K562 (cell line): Measurements from ENCODE around the gene MADD. TPM values are rescaled to one million over a fixed set of nuclear protein-coding genes. Genes with fewer than 3 reads are reported as not detected.

Source experiments
- ATAC-seq: fragments of 200-7000 bp; cut with Tn5 transposase; 3 replicates; pipeline ENCODE4 v1.9.1; 2020; ENCODE audit warnings: moderate library complexity
- BruUV-seq: library from RNA; stranded (reverse); fragments of 400-500 nt; replicated peaks from 2 replicates; lab custom pipeline; 2021; lab: Mats Ljungman, UMichigan
- CTCF ChIA-PET: fragments of 300-600 bp; formaldehyde crosslinking; extraction: SDS; loops from one replicate; lab custom pipeline; 2021; ENCODE audit warnings: low intra/inter-chr PET ratio; lab: Yijun Ruan, JAX
- POLR2A ChIA-PET: fragments of 300-600, 350-650 bp; sonication (Branson Sonifier 250); formaldehyde crosslinking; extraction: SDS; loops from one replicate; lab custom pipeline; 2021; ENCODE audit warnings: antibody characterized with exemption, inconsistent platforms; lab: Yijun Ruan, JAX
- DNase-seq, 4 experiments: peaks; one replicate each; pipeline versions ENCODE4 v3.0.0 to v3.0.0-alpha.2; 2011 to 2018; ENCODE audit warnings: low spot score in 3 of 4, mixed read lengths in 3 of 4; ENCODE audit errors: extremely low read depth in 1 of 4
- FAIRE-seq: peaks from 2 replicates; lab custom pipeline; 2011; peaks lifted over from hg19 to GRCh38; lab: Jason Lieb, UNC
- H2AFZ ChIP-seq: 2 replicates; pipeline ENCODE4 v1.6.0; 2011; ENCODE audit warnings: low read depth, low read length, control low read depth, inconsistent platforms
- H3K27ac ChIP-seq: fragments of 200-600 bp; 3 replicates; pipeline ENCODE4 v1.8.0; 2011; ENCODE audit warnings: low read depth, mild to moderate bottlenecking, control low read depth, inconsistent platforms, low read length, moderate library complexity, mixed read lengths; ENCODE audit errors: extremely low read depth
- H3K27me3 ChIP-seq, 2 experiments: fragments of 300-600 bp in 1 of 2; 2 replicates in 1 of 2; 3 replicates in 1 of 2; pipeline versions ENCODE4 v1.6.0 to v1.8.0; 2011; ENCODE audit warnings: inconsistent platforms in 2 of 2, low read length in 2 of 2, mild to moderate bottlenecking in 1 of 2, mixed read lengths in 1 of 2, moderate library complexity in 1 of 2; ENCODE audit not compliant: control insufficient read depth in 2 of 2, insufficient read depth in 2 of 2
- H3K36me3 ChIP-seq: fragments of 300-600 bp; 3 replicates; pipeline ENCODE4 v1.8.0; 2011; ENCODE audit warnings: mild to moderate bottlenecking, low read length, inconsistent platforms; ENCODE audit not compliant: control insufficient read depth, insufficient read depth
- H3K4me1 ChIP-seq, 2 experiments: fragments of 200-600 bp in 1 of 2; replicated peaks in 1 of 2; 2 replicates in 1 of 2; 3 replicates in 1 of 2; pipeline versions ENCODE4 v1.5.1 to v1.8.0; 2011; ENCODE audit warnings: inconsistent platforms in 2 of 2, low read length in 2 of 2, mild to moderate bottlenecking in 1 of 2, mixed read lengths in 1 of 2, moderate library complexity in 1 of 2; ENCODE audit not compliant: control insufficient read depth in 2 of 2, insufficient read depth in 2 of 2
- H3K4me2 ChIP-seq: 2 replicates; pipeline ENCODE4 v1.6.1; 2011; ENCODE audit warnings: low read length, control low read depth, inconsistent platforms, mixed read lengths; ENCODE audit not compliant: insufficient read depth
- H3K4me3 ChIP-seq: fragments of 200-600 bp; sonication (generic), shearing (Covaris generic); 2 replicates; pipeline ENCODE4 v1.5.1; 2016; ENCODE audit warnings: control low read depth, inconsistent platforms
- H3K79me2 ChIP-seq: fragments of 200-600 bp; 3 replicates; pipeline ENCODE4 v1.8.0; 2011; ENCODE audit warnings: low read length, inconsistent platforms; ENCODE audit not compliant: control insufficient read depth, insufficient read depth
- H3K9ac ChIP-seq, 2 experiments: 2 replicates each; pipeline versions ENCODE4 v1.6.0 to v1.6.1; 2011; ENCODE audit warnings: low read depth in 2 of 2, low read length in 2 of 2, control low read depth in 1 of 2, inconsistent platforms in 1 of 2, mild to moderate bottlenecking in 1 of 2, mixed read lengths in 1 of 2; ENCODE audit not compliant: insufficient read depth in 1 of 2
- H3K9me1 ChIP-seq: one replicate; pipeline ENCODE4 v1.6.0; 2011; ENCODE audit warnings: inconsistent platforms, mild to moderate bottlenecking, low read length, moderate library complexity; ENCODE audit not compliant: control insufficient read depth, insufficient read depth
- H3K9me3 ChIP-seq: replicated peaks from 2 replicates; pipeline ENCODE4 v1.5.1; 2011; ENCODE audit warnings: low read depth, low read length, inconsistent platforms; ENCODE audit not compliant: control insufficient read depth, insufficient read depth
- H4K20me1 ChIP-seq: replicated peaks from 2 replicates; pipeline ENCODE4 v1.6.1; 2011; ENCODE audit warnings: low read length, inconsistent platforms, mixed read lengths; ENCODE audit not compliant: control insufficient read depth, insufficient read depth
- CCAR2 ChIP-seq: fragments of 200-400 bp; formaldehyde crosslinking; IDR thresholded peaks from 2 replicates; pipeline ENCODE4 v1.6.1; 2017; ENCODE audit warnings: mild to moderate bottlenecking, low read depth, low read length
- HOXB6 ChIP-seq: fragments of 250-450 bp; sonication (Bioruptor Pico); IDR thresholded peaks from 2 replicates; pipeline ENCODE4 v1.5.1; 2022; ENCODE audit warnings: mild to moderate bottlenecking, borderline replicate concordance
- POLR2A ChIP-seq: fragments of 450-650 bp; conservative IDR thresholded peaks from 2 replicates; pipeline ENCODE4 v1.6.1; 2016
- POLR2H ChIP-seq: IDR thresholded peaks from 2 replicates; pipeline ENCODE4 v1.6.1; 2016; ENCODE audit warnings: missing genetic modification characterization, low read depth, mild to moderate bottlenecking, control low read depth, missing compliant biosample characterization, moderate library complexity
- SREBF2 ChIP-seq: sonication (generic); formaldehyde crosslinking; IDR thresholded peaks from 2 replicates; pipeline ENCODE4 v1.4.0; 2020; ENCODE audit warnings: mild to moderate bottlenecking, missing genetic modification reagents
- TGIF2 ChIP-seq: sonication (generic); formaldehyde crosslinking; IDR thresholded peaks from 2 replicates; pipeline ENCODE4 v1.8.1; 2022; ENCODE audit warnings: mild to moderate bottlenecking, missing genetic modification reagents, moderate library complexity
- ZC3H11A ChIP-seq: IDR thresholded peaks from 2 replicates; pipeline ENCODE4 v1.6.1; 2012; ENCODE audit warnings: low read depth, low read length, improper control_type of control experiment
- ZFP36 ChIP-seq: fragments of 150-350 bp; IDR thresholded peaks from 2 replicates; pipeline ENCODE4 v1.6.1; 2018; ENCODE audit warnings: low read length, low read depth; ENCODE audit not compliant: partially characterized antibody
- ZFX ChIP-seq: sonication (generic); formaldehyde crosslinking; IDR thresholded peaks from 2 replicates; pipeline ENCODE4 v1.8.0; 2022; ENCODE audit warnings: mild to moderate bottlenecking, missing genetic modification reagents, moderate library complexity
- ZNF24 ChIP-seq: fragments of 450-650 bp; IDR thresholded peaks from 2 replicates; pipeline ENCODE4 v1.6.1; 2016
- WGBS: fragments of 100-300 bp; shearing (Covaris generic); methylation state at CpG from one replicate; pipeline ENCODE4 v1.1.6; 2016; ENCODE audit warnings: low coverage, mixed read lengths; ENCODE audit not compliant: insufficient coverage; ENCODE audit errors: missing lambda C conversion rate; 5-methylcytosine and 5-hydroxymethylcytosine counted together
- in situ Hi-C: fragments of 300-500 bp; cut with MboI; formaldehyde crosslinking; loops from 4 replicates; pipeline ENCODE4 v1.15.0; 2018; ENCODE audit warnings: inconsistent platforms, mixed read lengths
- intact Hi-C: fragments of 100-400 bp; cut with micrococcal nuclease; formaldehyde crosslinking; loops from 2 replicates; pipeline ENCODE4 v1.14.2; 2022
- polyA plus RNA-seq, 8 experiments: library from polyadenylated mRNA; depleted of rRNA in 4 of 8; stranded (reverse) in 5 of 8; unstranded in 3 of 8; fragments of >200 nt; fragmentation: Nextera tagmentation in 2 of 8; fragmentation: Illumina TruSeq in 1 of 8; extraction: Ambion mirVana in 2 of 8; extraction: Trizol in 1 of 8; gene quantifications; 2 replicates each; pipeline versions ENCODE4 v1.2.1 to v1.2.3, GENCODE V29; 2011 to 2014; ENCODE audit warnings: inconsistent platforms in 1 of 8, missing spikeins in 1 of 8
- total RNA-seq, 7 experiments: library from RNA; depleted of rRNA in 6 of 7; stranded (reverse); fragments of >200 nt in 6 of 7; fragmentation: Illumina TruSeq in 2 of 7; extraction: Trizol in 2 of 7; gene quantifications; 2 replicates each; pipeline versions ENCODE4 v1.2.1 to v1.2.3, GENCODE V29; 2011 to 2021; ENCODE audit warnings: low replicate concordance in 1 of 7
- TF ChIP-seq, protein P1 (sequence below): fragments of 250-450 bp; sonication (Bioruptor Pico); IDR thresholded peaks from 2 replicates; pipeline ENCODE4 v1.5.0; 2021; ENCODE audit warnings: mild to moderate bottlenecking, moderate library complexity
- TF ChIP-seq, protein P2 (sequence below): fragments of 200-800 bp; sonication (Bioruptor generic); IDR thresholded peaks from 2 replicates; pipeline ENCODE4 v1.6.1; 2017; ENCODE audit warnings: missing genetic modification characterization, missing compliant biosample characterization
- TF ChIP-seq, protein P3 (sequence below): fragments of 450-650 bp; formaldehyde crosslinking; IDR thresholded peaks from 2 replicates; pipeline ENCODE4 v1.4.0; 2020; ENCODE audit warnings: mild to moderate bottlenecking
- TF ChIP-seq, protein P4 (sequence below): fragments of 450-650 bp; formaldehyde crosslinking; IDR thresholded peaks from 2 replicates; pipeline ENCODE4 v1.4.0; 2022; ENCODE audit warnings: mild to moderate bottlenecking, moderate library complexity

Gene MADD
- total and polyA plus RNA-seq, 9 of the 15 experiments (the other 6 are each of a cell fraction or from before 2014, with no cell fraction given), result 0.68 to 57.6 (median 33.6) TPM

DNA sequence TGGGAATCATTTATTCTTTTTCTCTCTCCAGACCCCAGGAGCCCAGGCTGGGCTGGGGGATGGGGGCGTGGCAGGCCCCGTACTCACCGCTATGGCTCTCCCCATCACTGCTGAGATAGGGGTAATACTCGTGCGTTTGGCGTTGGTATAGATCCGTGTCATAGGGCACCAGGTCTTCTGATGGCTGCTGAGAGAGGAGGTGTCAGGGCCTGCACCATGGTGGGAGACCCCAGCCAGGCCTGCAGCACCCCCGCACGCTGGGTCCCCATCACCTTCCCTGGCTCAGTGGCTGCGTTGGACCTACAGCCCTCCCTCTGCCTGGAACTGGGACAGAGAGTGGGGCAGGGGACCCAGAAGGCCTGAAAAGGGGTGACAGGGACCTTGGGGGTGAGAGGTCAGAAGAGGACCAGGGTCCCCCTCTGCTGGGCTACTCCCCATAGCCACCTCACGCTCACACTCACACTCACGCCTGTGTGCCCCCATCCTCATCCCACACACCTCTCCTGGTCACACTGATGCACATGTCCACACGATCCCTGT is 105.7 kb downstream of the MADD start:
- 76% methylated on average over 10 of the region's 13 CpGs for WGBS

More for the DNA sequence above, 105.7 kb downstream of the MADD start:
- Histone ChIP-seq H3K4me2 (no peak overlapping the region; the same call in 1 of the 2 replicates), H3K9me1 (no peaks in the 10 kb centered on the region), H3K9ac (peak overlapping the region in 1 of 2 experiments; percentile 37; a peak in 2 of 4 replicates), H4K20me1 (no peaks in the 10 kb centered on the region), H3K36me3 (peaks cover 15% of the 10 kb centered on the region; the same call in 1 of the 3 replicates), H3K9me3 (no peaks in the 10 kb centered on the region), H3K79me2 (peaks cover 26% of the 10 kb centered on the region), H3K27me3 (no peaks in the 10 kb centered on the region), H3K27ac (no peak overlapping the region), H2AFZ (no peak overlapping the region), H3K4me1 (peaks cover 37 to 51% of the 10 kb centered on the region in 2 experiments), H3K4me3 (no peak overlapping the region)
- in situ Hi-C loops, result no loop called here
- intact Hi-C loops, result loop anchor here (10.0 kb wide), 1 partner anchor 239 kb away; no protein-coding TSS in a partner anchor
- no peak for DNase-seq
- TF ChIP-seq, protein P1, sequence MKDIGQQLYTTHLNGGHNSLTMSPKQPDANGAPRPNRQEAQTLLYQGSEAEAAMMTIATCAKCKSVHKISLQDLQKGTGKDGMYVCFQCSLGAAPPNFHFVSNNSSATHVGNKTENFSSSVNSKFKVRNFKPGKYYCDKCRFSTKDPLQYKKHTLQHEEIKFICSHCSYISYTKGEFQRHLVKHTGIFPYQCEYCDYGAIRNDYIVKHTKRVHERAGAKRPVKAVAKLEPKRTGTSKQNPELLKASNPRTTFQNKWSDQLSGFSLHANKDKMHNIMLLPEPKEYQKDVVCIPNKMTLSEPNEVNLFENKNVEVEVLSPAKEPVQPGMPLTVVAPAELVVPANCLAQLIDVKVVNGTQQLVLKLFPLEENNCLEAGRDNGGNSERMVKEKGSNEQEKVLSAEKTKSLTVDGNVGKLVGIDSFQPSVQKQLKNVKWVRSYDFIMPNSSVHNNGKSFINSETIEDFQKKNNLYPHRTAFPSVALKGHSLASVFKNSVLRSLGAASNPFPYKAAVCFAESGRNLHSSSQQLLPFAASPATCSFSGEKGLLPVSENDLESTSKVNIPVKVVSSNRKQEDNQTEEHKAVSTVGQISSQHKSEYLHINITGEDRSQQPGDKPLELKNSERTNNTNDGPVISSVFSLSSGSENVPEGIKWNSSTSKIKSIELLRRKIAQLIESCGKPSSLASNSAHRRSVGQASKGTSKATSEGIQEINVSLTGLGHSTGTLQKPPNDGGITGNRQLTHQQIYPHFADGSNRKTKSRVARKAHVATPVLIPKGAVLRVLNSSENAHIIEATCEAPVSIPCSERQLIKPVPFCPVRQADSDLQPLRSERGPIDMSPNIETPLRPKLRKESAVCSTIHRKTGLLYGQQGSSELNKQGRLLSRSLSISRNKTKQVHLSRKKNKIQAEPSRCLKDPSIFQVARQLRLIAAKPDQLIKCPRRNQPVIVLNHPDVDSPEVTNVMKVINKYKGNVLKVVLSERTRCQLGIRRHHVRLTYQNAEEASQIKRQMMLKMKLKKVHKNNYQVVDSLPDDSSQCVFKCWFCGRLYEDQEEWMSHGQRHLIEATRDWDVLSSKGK, result no peak
- TF ChIP-seq, protein P2, sequence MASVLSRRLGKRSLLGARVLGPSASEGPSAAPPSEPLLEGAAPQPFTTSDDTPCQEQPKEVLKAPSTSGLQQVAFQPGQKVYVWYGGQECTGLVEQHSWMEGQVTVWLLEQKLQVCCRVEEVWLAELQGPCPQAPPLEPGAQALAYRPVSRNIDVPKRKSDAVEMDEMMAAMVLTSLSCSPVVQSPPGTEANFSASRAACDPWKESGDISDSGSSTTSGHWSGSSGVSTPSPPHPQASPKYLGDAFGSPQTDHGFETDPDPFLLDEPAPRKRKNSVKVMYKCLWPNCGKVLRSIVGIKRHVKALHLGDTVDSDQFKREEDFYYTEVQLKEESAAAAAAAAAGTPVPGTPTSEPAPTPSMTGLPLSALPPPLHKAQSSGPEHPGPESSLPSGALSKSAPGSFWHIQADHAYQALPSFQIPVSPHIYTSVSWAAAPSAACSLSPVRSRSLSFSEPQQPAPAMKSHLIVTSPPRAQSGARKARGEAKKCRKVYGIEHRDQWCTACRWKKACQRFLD, result no peak
- TF ChIP-seq POLR2H (tag), result no peak
- no peak for TF ChIP-seq HOXB6
- no peak for TF ChIP-seq SREBF2 (CRISPR knock-in tag)
- no peak for TF ChIP-seq ZNF24
- no peak for TF ChIP-seq ZC3H11A
- TF ChIP-seq, protein P3, sequence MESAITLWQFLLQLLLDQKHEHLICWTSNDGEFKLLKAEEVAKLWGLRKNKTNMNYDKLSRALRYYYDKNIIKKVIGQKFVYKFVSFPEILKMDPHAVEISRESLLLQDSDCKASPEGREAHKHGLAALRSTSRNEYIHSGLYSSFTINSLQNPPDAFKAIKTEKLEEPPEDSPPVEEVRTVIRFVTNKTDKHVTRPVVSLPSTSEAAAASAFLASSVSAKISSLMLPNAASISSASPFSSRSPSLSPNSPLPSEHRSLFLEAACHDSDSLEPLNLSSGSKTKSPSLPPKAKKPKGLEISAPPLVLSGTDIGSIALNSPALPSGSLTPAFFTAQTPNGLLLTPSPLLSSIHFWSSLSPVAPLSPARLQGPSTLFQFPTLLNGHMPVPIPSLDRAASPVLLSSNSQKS (CRISPR knock-in tag), result no peak
- TF ChIP-seq ZFP36, result no peak
- no peak for TF ChIP-seq ZFX (CRISPR knock-in tag)
- no peak for TF ChIP-seq CCAR2
- TF ChIP-seq TGIF2, result no peak
- TF ChIP-seq, protein P4, sequence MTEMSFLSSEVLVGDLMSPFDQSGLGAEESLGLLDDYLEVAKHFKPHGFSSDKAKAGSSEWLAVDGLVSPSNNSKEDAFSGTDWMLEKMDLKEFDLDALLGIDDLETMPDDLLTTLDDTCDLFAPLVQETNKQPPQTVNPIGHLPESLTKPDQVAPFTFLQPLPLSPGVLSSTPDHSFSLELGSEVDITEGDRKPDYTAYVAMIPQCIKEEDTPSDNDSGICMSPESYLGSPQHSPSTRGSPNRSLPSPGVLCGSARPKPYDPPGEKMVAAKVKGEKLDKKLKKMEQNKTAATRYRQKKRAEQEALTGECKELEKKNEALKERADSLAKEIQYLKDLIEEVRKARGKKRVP (CRISPR knock-in tag), result no peak
- TF ChIP-seq POLR2A, result no peak
- ATAC-seq, result no peak
- CTCF ChIA-PET, result interaction anchor here (1.4 to 1.9 kb wide), 2 partner anchors 77 to 241 kb away, joined by 5 to 6 read pairs; no protein-coding TSS in a partner anchor
- POLR2A ChIA-PET, result interaction anchor here (1.2 to 1.4 kb wide), 2 partner anchors 12 to 24 kb away, joined by 3 to 6 read pairs; no protein-coding TSS in a partner anchor
- FAIRE-seq, result no peak
- BruUV-seq, result no TSS peak
